ENCODE results near the gene ITPA. TPM values are rescaled to one million over a fixed set of nuclear protein-coding genes. Genes with fewer than 3 reads are reported as not detected.

Gene ITPA
- total RNA-seq, 1 experiment from 2014 or later = 77.3 TPM

DNA sequence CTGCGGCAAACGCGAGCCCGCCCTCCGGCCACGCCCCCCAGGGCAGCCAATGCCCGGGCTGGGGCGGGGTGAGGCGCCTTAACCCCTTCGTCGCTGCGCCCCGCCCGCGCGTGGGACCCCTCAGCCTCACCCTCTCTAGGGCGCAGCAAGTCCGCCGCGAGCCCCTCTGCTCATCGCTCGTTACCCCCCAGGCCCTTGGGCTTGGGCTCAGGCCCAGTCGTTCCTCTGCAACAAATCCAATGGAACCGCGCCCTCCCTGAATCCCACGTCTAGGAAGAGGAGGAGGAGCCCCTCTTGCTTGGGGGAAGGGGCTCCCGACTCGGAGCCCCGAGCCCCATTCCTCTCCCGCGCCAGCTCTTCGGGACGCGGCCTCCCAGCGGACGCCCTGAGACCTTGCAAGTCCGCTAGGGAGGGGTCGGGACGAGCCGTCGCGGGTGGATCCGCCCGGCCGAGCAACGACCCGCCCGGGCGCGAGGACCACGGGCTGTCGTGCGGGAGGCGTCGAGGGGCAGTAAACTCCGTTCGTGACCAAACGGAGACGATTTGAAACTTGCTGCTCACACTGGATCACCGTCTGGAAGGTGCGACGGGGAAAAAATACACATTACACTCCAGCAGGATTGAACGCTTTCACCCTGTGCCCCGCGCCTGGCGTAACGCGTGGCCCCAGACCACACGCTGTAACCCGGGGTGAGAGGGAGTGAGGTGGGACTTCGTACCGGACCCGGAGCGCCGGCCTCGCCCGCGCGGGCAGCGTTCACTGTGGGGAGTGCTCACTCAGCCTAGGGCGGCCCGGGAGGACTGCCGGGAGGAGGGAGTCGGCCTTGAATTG lies 35.5 kb upstream of the ITPA start:
- peak overlapping the region; percentile 100 for H3K4me2 ChIP-seq (ENCODE audit: low read length)
- no peaks in the 10 kb centered on the region for H3K79me2 ChIP-seq (ENCODE audit: insufficient read depth, low read length)
- ChIA-PET CTCF (no interaction called here), POLR2A (no interaction called here), RAD21 (ENCODE audit: low non-redundant PET in 1 of 2, low total read pairs in 2 of 2, uncharacterized antibody in 2 of 2, unreplicated experiment in 2 of 2) (no interaction called here)
- H2AFZ ChIP-seq (ENCODE audit: low read depth, low read length, poor library complexity, severe bottlenecking) = peak overlapping the region; percentile 94
- H3K27me3 ChIP-seq (ENCODE audit: insufficient read depth, low read length) = no peaks in the 10 kb centered on the region
- H3K27ac ChIP-seq (ENCODE audit: low read depth, low read length) = peak overlapping the region; percentile 64
- no TSS peak for BruUV-seq (replicated peaks)
- H3K9ac ChIP-seq (ENCODE audit: low read length) = peak overlapping the region; percentile 72
- peak overlapping the region; percentile 76 to 89 for H3K4me3 ChIP-seq (replicated peaks in 1 of 2; ENCODE audit: low read depth in 1 of 2, low read length in 2 of 2)
- no peaks in the 10 kb centered on the region for H3K9me2 ChIP-seq (ENCODE audit: insufficient read depth)
- no peaks in the 10 kb centered on the region for H4K20me1 ChIP-seq (ENCODE audit: insufficient read depth)
- DNase-seq (ENCODE audit: low read depth, low spot score) = peak; percentile 38
- no peaks in the 10 kb centered on the region for H3K9me3 ChIP-seq (ENCODE audit: control insufficient read depth in 1 of 2, insufficient read depth in 1 of 2, low read depth in 1 of 2, low read length in 2 of 2)
- no peaks in the 10 kb centered on the region for H3K36me3 ChIP-seq (ENCODE audit: control insufficient read depth in 1 of 2, insufficient read depth in 2 of 2, low read length in 2 of 2)
- peak; percentile 88 for ATAC-seq
- peaks cover 7 to 24% of the 10 kb centered on the region in 2 experiments; a peak in 3 of 4 replicates for H3K4me1 ChIP-seq (ENCODE audit: control insufficient read depth in 1 of 2, insufficient read depth in 2 of 2, low read length in 2 of 2)
- intact Hi-C loops (cut with micrococcal nuclease) = no loop called here
- TF ChIP-seq EGR1 (IDR thresholded peaks at IDR 0.05; ENCODE audit: low read depth) = peak; percentile 46; the same call in 1 of the 2 replicates
- TF ChIP-seq, protein P1, sequence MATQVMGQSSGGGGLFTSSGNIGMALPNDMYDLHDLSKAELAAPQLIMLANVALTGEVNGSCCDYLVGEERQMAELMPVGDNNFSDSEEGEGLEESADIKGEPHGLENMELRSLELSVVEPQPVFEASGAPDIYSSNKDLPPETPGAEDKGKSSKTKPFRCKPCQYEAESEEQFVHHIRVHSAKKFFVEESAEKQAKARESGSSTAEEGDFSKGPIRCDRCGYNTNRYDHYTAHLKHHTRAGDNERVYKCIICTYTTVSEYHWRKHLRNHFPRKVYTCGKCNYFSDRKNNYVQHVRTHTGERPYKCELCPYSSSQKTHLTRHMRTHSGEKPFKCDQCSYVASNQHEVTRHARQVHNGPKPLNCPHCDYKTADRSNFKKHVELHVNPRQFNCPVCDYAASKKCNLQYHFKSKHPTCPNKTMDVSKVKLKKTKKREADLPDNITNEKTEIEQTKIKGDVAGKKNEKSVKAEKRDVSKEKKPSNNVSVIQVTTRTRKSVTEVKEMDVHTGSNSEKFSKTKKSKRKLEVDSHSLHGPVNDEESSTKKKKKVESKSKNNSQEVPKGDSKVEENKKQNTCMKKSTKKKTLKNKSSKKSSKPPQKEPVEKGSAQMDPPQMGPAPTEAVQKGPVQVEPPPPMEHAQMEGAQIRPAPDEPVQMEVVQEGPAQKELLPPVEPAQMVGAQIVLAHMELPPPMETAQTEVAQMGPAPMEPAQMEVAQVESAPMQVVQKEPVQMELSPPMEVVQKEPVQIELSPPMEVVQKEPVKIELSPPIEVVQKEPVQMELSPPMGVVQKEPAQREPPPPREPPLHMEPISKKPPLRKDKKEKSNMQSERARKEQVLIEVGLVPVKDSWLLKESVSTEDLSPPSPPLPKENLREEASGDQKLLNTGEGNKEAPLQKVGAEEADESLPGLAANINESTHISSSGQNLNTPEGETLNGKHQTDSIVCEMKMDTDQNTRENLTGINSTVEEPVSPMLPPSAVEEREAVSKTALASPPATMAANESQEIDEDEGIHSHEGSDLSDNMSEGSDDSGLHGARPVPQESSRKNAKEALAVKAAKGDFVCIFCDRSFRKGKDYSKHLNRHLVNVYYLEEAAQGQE (IDR thresholded peaks at IDR 0.05; ENCODE audit: low read depth) = no peak
- peak; percentile 18 for TF ChIP-seq POLR2A (IDR thresholded peaks at IDR 0.05; ENCODE audit: borderline replicate concordance, extremely low read depth, insufficient read depth, insufficient read length)
- TF ChIP-seq TCF7L2 (IDR thresholded peaks at IDR 0.05; ENCODE audit: borderline replicate concordance, extremely low read depth, insufficient read depth, insufficient read length) = no peak
- no peak for TF ChIP-seq FOSL1 (IDR thresholded peaks at IDR 0.05; ENCODE audit: low read depth)
- no peak for TF ChIP-seq SIN3A (IDR thresholded peaks at IDR 0.05; ENCODE audit: low read depth)
- TF ChIP-seq, protein P2, sequence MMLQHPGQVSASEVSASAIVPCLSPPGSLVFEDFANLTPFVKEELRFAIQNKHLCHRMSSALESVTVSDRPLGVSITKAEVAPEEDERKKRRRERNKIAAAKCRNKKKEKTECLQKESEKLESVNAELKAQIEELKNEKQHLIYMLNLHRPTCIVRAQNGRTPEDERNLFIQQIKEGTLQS (IDR thresholded peaks at IDR 0.05) = no peak
- no peak for TF ChIP-seq EZH2 (IDR thresholded peaks at IDR 0.05)
- no peak for TF ChIP-seq ELF1 (IDR thresholded peaks at IDR 0.05; ENCODE audit: borderline replicate concordance, low read depth)
- TF ChIP-seq SRF (IDR thresholded peaks at IDR 0.05; ENCODE audit: low read depth) = no peak
- TF ChIP-seq, protein P3, sequence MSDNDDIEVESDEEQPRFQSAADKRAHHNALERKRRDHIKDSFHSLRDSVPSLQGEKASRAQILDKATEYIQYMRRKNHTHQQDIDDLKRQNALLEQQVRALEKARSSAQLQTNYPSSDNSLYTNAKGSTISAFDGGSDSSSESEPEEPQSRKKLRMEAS (IDR thresholded peaks at IDR 0.05) = peak; percentile 27
- TF ChIP-seq EZH2phosphoT487 (IDR thresholded peaks at IDR 0.05; ENCODE audit: borderline replicate concordance) = no peak
- TF ChIP-seq ZFX (IDR thresholded peaks at IDR 0.05) = peak; percentile 67
- TF ChIP-seq, protein P4, sequence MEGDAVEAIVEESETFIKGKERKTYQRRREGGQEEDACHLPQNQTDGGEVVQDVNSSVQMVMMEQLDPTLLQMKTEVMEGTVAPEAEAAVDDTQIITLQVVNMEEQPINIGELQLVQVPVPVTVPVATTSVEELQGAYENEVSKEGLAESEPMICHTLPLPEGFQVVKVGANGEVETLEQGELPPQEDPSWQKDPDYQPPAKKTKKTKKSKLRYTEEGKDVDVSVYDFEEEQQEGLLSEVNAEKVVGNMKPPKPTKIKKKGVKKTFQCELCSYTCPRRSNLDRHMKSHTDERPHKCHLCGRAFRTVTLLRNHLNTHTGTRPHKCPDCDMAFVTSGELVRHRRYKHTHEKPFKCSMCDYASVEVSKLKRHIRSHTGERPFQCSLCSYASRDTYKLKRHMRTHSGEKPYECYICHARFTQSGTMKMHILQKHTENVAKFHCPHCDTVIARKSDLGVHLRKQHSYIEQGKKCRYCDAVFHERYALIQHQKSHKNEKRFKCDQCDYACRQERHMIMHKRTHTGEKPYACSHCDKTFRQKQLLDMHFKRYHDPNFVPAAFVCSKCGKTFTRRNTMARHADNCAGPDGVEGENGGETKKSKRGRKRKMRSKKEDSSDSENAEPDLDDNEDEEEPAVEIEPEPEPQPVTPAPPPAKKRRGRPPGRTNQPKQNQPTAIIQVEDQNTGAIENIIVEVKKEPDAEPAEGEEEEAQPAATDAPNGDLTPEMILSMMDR (IDR thresholded peaks at IDR 0.05 in 2 of 3, conservative IDR thresholded peaks at IDR 0.05 in 1 of 3; ENCODE audit: borderline replicate concordance in 1 of 3, insufficient read depth in 1 of 3, low read depth in 2 of 3, low read length in 2 of 3) = peak in 1 of 3 experiments; percentile 6; a peak in 1 of 6 replicates
- TF ChIP-seq RAD21 (IDR thresholded peaks at IDR 0.05; ENCODE audit: low read depth) = no peak
- TF ChIP-seq, protein P5, sequence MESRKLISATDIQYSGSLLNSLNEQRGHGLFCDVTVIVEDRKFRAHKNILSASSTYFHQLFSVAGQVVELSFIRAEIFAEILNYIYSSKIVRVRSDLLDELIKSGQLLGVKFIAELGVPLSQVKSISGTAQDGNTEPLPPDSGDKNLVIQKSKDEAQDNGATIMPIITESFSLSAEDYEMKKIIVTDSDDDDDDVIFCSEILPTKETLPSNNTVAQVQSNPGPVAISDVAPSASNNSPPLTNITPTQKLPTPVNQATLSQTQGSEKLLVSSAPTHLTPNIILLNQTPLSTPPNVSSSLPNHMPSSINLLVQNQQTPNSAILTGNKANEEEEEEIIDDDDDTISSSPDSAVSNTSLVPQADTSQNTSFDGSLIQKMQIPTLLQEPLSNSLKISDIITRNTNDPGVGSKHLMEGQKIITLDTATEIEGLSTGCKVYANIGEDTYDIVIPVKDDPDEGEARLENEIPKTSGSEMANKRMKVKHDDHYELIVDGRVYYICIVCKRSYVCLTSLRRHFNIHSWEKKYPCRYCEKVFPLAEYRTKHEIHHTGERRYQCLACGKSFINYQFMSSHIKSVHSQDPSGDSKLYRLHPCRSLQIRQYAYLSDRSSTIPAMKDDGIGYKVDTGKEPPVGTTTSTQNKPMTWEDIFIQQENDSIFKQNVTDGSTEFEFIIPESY (IDR thresholded peaks at IDR 0.05; ENCODE audit: extremely low read depth, insufficient replicate concordance, low read length) = no peak
- no peak for TF ChIP-seq POLR2AphosphoS5 (IDR thresholded peaks at IDR 0.05; ENCODE audit: low read depth, low read length)
- no peak; the same call in 1 of the 2 replicates for TF ChIP-seq CBX3 (IDR thresholded peaks at IDR 0.05; ENCODE audit: low read depth)
- TF ChIP-seq SP1 (IDR thresholded peaks at IDR 0.05; ENCODE audit: low read depth) = peak; percentile 57
- no peak for TF ChIP-seq JUND (IDR thresholded peaks at IDR 0.05)

Measured in HCT116 (cell line).